Measurements from ENCODE around the gene CPA4.
"Not testable (repeated sequence)": the region's sequence is repeated elsewhere in the genome, so short reads cannot be mapped to it uniquely, and the experiment has no call there.

DNA sequence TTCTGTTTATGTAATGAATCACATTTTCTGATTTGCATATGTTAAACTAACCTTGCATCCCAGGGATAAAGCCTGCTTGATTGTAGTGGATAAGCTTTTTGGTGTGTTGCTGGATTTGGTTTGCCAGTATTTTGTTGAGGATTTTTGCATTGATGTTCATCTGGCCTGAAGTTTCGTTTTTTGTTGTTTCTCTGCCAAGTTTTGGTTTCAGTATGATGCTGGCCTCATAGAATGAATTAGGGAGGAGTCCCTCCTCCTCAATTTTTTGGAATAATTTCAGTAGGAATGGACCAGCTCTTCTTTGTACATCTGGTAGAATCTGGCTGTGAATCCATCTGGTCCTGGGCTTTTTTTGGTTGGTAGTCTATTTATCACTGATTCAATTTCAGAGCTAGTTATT is 49.5 kb upstream of the CPA4 start:
- TF ChIP-seq, protein P1, sequence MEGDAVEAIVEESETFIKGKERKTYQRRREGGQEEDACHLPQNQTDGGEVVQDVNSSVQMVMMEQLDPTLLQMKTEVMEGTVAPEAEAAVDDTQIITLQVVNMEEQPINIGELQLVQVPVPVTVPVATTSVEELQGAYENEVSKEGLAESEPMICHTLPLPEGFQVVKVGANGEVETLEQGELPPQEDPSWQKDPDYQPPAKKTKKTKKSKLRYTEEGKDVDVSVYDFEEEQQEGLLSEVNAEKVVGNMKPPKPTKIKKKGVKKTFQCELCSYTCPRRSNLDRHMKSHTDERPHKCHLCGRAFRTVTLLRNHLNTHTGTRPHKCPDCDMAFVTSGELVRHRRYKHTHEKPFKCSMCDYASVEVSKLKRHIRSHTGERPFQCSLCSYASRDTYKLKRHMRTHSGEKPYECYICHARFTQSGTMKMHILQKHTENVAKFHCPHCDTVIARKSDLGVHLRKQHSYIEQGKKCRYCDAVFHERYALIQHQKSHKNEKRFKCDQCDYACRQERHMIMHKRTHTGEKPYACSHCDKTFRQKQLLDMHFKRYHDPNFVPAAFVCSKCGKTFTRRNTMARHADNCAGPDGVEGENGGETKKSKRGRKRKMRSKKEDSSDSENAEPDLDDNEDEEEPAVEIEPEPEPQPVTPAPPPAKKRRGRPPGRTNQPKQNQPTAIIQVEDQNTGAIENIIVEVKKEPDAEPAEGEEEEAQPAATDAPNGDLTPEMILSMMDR (IDR thresholded peaks at IDR 0.05), result not testable (repeated sequence)
- not testable (repeated sequence) for TF ChIP-seq ZFX (IDR thresholded peaks at IDR 0.05; ENCODE audit: borderline replicate concordance)

Measured in 22Rv1 (cell line).